HepG2 (cell line): ENCODE results near the gene THAP2. TPM values are rescaled to one million over a fixed set of nuclear protein-coding genes. Genes with fewer than 3 reads are reported as not detected.

ENCODE experiments used
- AFF4 ChIP-seq: sonication (generic); formaldehyde crosslinking; IDR thresholded peaks from 2 replicates; pipeline ENCODE4 v1.4.0; 2020; ENCODE audit warnings: missing genetic modification reagents
- BCL3 ChIP-seq: sonication (generic); formaldehyde crosslinking; IDR thresholded peaks from 2 replicates; pipeline ENCODE4 v1.5.1; 2020; ENCODE audit warnings: mild to moderate bottlenecking, missing genetic modification reagents, moderate library complexity
- CBX1 ChIP-seq: IDR thresholded peaks from one replicate; pipeline ENCODE4 v1.6.1; 2016; ENCODE audit warnings: antibody characterized with exemption, low read depth
- CCAR2 ChIP-seq: fragments of 200-400 bp; formaldehyde crosslinking; optimal IDR thresholded peaks from 2 replicates; pipeline ENCODE3; 2018; ENCODE audit warnings: low read depth, mild to moderate bottlenecking, low read length, moderate library complexity
- CHCHD3 ChIP-seq: sonication (generic); formaldehyde crosslinking; IDR thresholded peaks from 2 replicates; pipeline ENCODE4 v1.8.0; 2022; ENCODE audit warnings: mild to moderate bottlenecking, missing genetic modification reagents, moderate library complexity
- GZF1 ChIP-seq: sonication (generic); formaldehyde crosslinking; IDR thresholded peaks from 2 replicates; pipeline ENCODE4 v1.5.1; 2020; ENCODE audit warnings: mild to moderate bottlenecking, missing genetic modification reagents
- HBP1 ChIP-seq: IDR thresholded peaks from 2 replicates; pipeline ENCODE4 v1.6.1; 2016; ENCODE audit warnings: low read depth, control low read depth
- JUN ChIP-seq: sonication (generic); formaldehyde crosslinking; IDR thresholded peaks from 2 replicates; pipeline ENCODE4 v1.4.0; 2020; ENCODE audit warnings: mild to moderate bottlenecking, missing genetic modification reagents
- KAT8 ChIP-seq: IDR thresholded peaks from 2 replicates; pipeline ENCODE4 v1.6.1; 2016; ENCODE audit warnings: missing genetic modification reagents, missing compliant biosample characterization
- LBX2 ChIP-seq: sonication (generic); formaldehyde crosslinking; IDR thresholded peaks from 2 replicates; pipeline ENCODE4 v1.5.0; 2020; ENCODE audit warnings: missing genetic modification reagents, mild to moderate bottlenecking, borderline replicate concordance
- NFE2 ChIP-seq: sonication (generic); formaldehyde crosslinking; IDR thresholded peaks from 2 replicates; pipeline ENCODE4 v1.4.0; 2020; ENCODE audit warnings: missing genetic modification reagents
- POLR2AphosphoS5 ChIP-seq: IDR thresholded peaks from 2 replicates; pipeline ENCODE4 v1.6.1; 2012; ENCODE audit warnings: low read depth, low read length
- REPIN1 ChIP-seq: sonication (generic); formaldehyde crosslinking; IDR thresholded peaks from 2 replicates; pipeline ENCODE4 v1.8.0; 2022; ENCODE audit warnings: missing genetic modification reagents, low read depth, mild to moderate bottlenecking, borderline replicate concordance
- RFX3 ChIP-seq: IDR thresholded peaks from 2 replicates; pipeline ENCODE4 v1.6.1; 2016; ENCODE audit warnings: missing biosample characterization, missing genetic modification reagents
- SETDB1 ChIP-seq: sonication (generic); formaldehyde crosslinking; IDR thresholded peaks from 2 replicates; pipeline ENCODE4 v1.5.1; 2020; ENCODE audit warnings: missing genetic modification reagents, mild to moderate bottlenecking, borderline replicate concordance
- SIX4 ChIP-seq: sonication (generic); formaldehyde crosslinking; IDR thresholded peaks from 2 replicates; pipeline ENCODE4 v1.4.0; 2020; ENCODE audit warnings: missing genetic modification reagents
- ZBTB21 ChIP-seq: sonication (generic); formaldehyde crosslinking; IDR thresholded peaks from 2 replicates; pipeline ENCODE4 v1.4.0; 2020; ENCODE audit warnings: missing genetic modification reagents
- ZBTB3 ChIP-seq: sonication (generic); formaldehyde crosslinking; IDR thresholded peaks from 2 replicates; pipeline ENCODE4 v1.4.0; 2020; ENCODE audit warnings: low read depth, mild to moderate bottlenecking, moderate library complexity, missing genetic modification reagents, borderline replicate concordance
- ZFYVE20 ChIP-seq: sonication (generic); formaldehyde crosslinking; IDR thresholded peaks from 2 replicates; pipeline ENCODE4 v1.8.0; 2023; ENCODE audit warnings: low read depth, mild to moderate bottlenecking, moderate library complexity, missing genetic modification reagents, borderline replicate concordance
- ZNF101 ChIP-seq: sonication (generic); formaldehyde crosslinking; IDR thresholded peaks from 2 replicates; pipeline ENCODE4 v1.4.0; 2020; ENCODE audit warnings: mild to moderate bottlenecking, low read depth, missing genetic modification reagents, borderline replicate concordance
- ZNF275 ChIP-seq: sonication (generic); formaldehyde crosslinking; IDR thresholded peaks from 2 replicates; pipeline ENCODE4 v1.8.0; 2022; ENCODE audit warnings: missing genetic modification reagents, mild to moderate bottlenecking, inconsistent platforms, borderline replicate concordance
- polyA plus RNA-seq, 8 experiments: library from polyadenylated mRNA; depleted of rRNA in 3 of 8; stranded (reverse) in 7 of 8; unstranded in 1 of 8; fragments of >200 nt; fragmentation: Illumina TruSeq in 4 of 8; extraction: Trizol in 4 of 8; gene quantifications; 2 replicates each; pipeline versions ENCODE4 v1.2.1 to v1.2.3, GENCODE V29; 2011 to 2016; ENCODE audit warnings: low read depth in 4 of 8, missing spikeins in 1 of 8, mixed read lengths in 1 of 8; ENCODE audit not compliant: insufficient read depth in 1 of 8
- total RNA-seq, 5 experiments: library from RNA; depleted of rRNA; stranded (reverse); fragments of >200 nt; fragmentation: Illumina TruSeq; extraction: Trizol; gene quantifications; 2 replicates each; pipeline ENCODE4 v1.2.3, GENCODE V29; 2016; ENCODE audit warnings: low read depth in 1 of 5

Gene THAP2
- total and polyA plus RNA-seq, 2 of the 13 experiments (the other 11 are each of a cell fraction or from before 2014, with no cell fraction given) = 5.2 to 6.2 TPM

GRCh38 chr12:71685914-71686657 is 22.0 kb downstream of the THAP2 start, which contains the start of gene TMEM19 (continued):
- TF ChIP-seq HBP1 (CRISPR knock-in tag) (peak; percentile 93), SETDB1 (no peak), RFX3 (CRISPR knock-in tag) (peak; percentile 20; the same call in 1 of the 2 replicates), SIX4 (CRISPR knock-in tag) (0 out of 2 replicates have a peak, but pooled peaks have one; percentile 4), NFE2 (CRISPR knock-in tag) (no peak), CCAR2 (no peak), ZBTB21 (CRISPR knock-in tag) (no peak), REPIN1 (CRISPR knock-in tag) (peak; percentile 77), CBX1 (peak; percentile 38), KAT8 (peak; percentile 81), JUN (CRISPR knock-in tag) (peak; percentile 40), ZFYVE20 (CRISPR knock-in tag) (no peak), AFF4 (no peak), ZBTB3 (peak; percentile 61; the same call in 1 of the 2 replicates), POLR2AphosphoS5 (peak; percentile 79), BCL3 (CRISPR knock-in tag) (peak; percentile 92), CHCHD3 (CRISPR knock-in tag) (no peak), ZNF101 (0 out of 2 replicates have a peak, but pooled peaks have one; percentile 70), ZNF275 (CRISPR knock-in tag) (peak; percentile 57; the same call in 1 of the 2 replicates), GZF1 (CRISPR knock-in tag) (no peak), LBX2 (peak; percentile 74; the same call in 1 of the 2 replicates)
